Mononuclear cell (primary cell): ENCODE measurements around the gene VANGL1. TPM values are rescaled to one million over a fixed set of nuclear protein-coding genes. Genes with fewer than 3 reads are reported as not detected.

Experiments used
- H3K27me3 ChIP-seq: 2 replicates; pipeline ENCODE4 v1.6.0; 2011; ENCODE audit warnings: low read length, control low read depth; ENCODE audit not compliant: insufficient read depth
- H3K4me1 ChIP-seq: 2 replicates; pipeline ENCODE4 v1.5.1; 2011; ENCODE audit warnings: mild to moderate bottlenecking, low read length, control low read depth; ENCODE audit not compliant: insufficient read depth
- H3K4me3 ChIP-seq: 2 replicates; pipeline ENCODE4 v1.5.1; 2011; ENCODE audit warnings: mild to moderate bottlenecking, low read length, moderate library complexity
- H3K9me3 ChIP-seq: 2 replicates; pipeline ENCODE4 v1.5.1; 2011; ENCODE audit warnings: low read depth, mild to moderate bottlenecking, control low read depth, low read length
- total RNA-seq: library from RNA; depleted of rRNA; stranded (reverse); fragments of >200 nt; gene quantifications from one replicate; pipeline ENCODE4 v1.2.3, GENCODE V29; 2012

The VANGL1 gene
- total RNA-seq, 1 donor, result 1.9 TPM

GRCh38 chr1:115719285-115719684, 77.5 kb downstream of the VANGL1 start:
- H3K4me3 ChIP-seq, result no peak overlapping the region
- no peaks in the 10 kb centered on the region for H3K9me3 ChIP-seq
- no peaks in the 10 kb centered on the region for H3K27me3 ChIP-seq
- no peaks in the 10 kb centered on the region for H3K4me1 ChIP-seq

- no peaks in the 10 kb centered on the region for H3K27me3 ChIP-seq
- no peaks in the 10 kb centered on the region for H3K9me3 ChIP-seq
- H3K4me3 ChIP-seq, result no peak overlapping the region
- peaks cover 3% of the 10 kb centered on the region for H3K4me1 ChIP-seq
These were observed 80.5 kb downstream of the VANGL1 start for GRCh38 chr1:115722221-115722620.

DNA sequence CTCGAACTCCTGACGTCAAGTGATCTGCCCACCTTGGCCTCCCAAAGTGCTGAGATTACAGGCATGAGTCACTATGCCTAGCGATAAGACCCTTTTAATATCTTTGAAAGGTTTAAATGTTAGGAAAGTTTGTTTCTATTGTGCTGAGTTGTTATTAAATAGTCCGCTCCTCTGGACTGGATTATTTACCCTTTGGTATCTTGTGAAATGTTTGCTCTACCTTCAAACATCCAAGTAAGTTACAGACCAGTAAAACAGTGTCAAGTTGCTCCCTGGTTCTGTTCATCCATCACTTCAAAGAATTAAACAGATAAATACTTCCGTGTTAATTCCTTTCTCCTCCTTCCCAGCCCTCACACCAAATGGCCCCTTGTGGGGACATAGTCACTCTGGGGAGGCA, 82.0 kb downstream of the VANGL1 start:
- Histone ChIP-seq H3K9me3 (no peaks in the 10 kb centered on the region), H3K27me3 (no peaks in the 10 kb centered on the region), H3K4me1 (peaks cover 18% of the 10 kb centered on the region)

DNA sequence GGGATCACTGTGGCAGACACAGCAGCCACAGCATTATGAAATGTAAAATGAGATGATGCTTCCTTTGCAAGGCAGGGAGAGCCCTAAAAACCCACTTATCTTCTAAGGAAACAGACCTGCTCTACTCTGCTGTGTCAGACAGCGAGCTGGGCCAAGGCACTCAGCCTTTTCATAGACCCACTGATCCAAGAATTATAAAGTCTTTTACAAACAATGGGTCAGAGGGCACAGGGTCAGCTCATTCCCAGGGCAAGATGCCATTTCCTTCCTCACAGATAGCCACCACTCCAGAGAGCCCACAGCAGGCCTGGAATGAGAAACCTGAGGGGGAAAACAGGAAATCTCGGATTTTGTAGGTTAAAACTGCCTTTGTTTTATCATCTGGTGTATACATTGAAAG, 83.8 kb downstream of the VANGL1 start:
- no peaks in the 10 kb centered on the region for H3K9me3 ChIP-seq
- H3K4me3 ChIP-seq, result no peak overlapping the region
- peaks cover 35% of the 10 kb centered on the region for H3K4me1 ChIP-seq
- no peaks in the 10 kb centered on the region for H3K27me3 ChIP-seq

More for the DNA sequence above, 82.0 kb downstream of the VANGL1 start:
- no peak overlapping the region for H3K4me3 ChIP-seq

DNA sequence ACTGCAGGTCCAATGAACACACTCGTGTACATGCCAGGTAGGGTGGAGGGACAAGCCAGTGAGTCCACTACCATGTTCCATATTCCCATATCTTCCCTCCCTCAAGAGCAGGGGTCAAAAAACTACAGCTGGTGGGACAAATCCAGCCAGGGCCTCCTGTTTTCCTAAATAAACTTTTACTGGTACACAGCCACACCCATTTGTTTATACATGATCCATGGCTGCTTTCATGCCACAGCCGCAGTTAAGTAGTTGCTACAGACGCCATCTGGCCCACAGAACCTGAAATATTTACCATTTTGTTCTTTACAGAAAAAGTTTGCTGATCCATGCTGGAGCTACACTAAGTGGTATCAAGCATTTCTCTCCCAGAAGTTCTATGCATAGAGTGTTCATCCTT, 84.4 kb downstream of the VANGL1 start:
- Histone ChIP-seq H3K9me3 (no peaks in the 10 kb centered on the region), H3K4me3 (no peak overlapping the region), H3K4me1 (peaks cover 40% of the 10 kb centered on the region), H3K27me3 (no peaks in the 10 kb centered on the region)

- Histone ChIP-seq H3K4me3 (no peak overlapping the region), H3K27me3 (no peaks in the 10 kb centered on the region), H3K4me1 (peaks cover 44% of the 10 kb centered on the region), H3K9me3 (no peaks in the 10 kb centered on the region)
These were observed 84.8 kb downstream of the VANGL1 start for GRCh38 chr1:115726570-115726969.

GRCh38 chr1:115727706-115728249, 86.0 kb downstream of the VANGL1 start:
- H3K27me3 ChIP-seq, result no peaks in the 10 kb centered on the region
- no peak overlapping the region for H3K4me3 ChIP-seq
- H3K9me3 ChIP-seq, result no peaks in the 10 kb centered on the region
- peaks cover 52% of the 10 kb centered on the region for H3K4me1 ChIP-seq

- peaks cover 52% of the 10 kb centered on the region for H3K4me1 ChIP-seq
- H3K9me3 ChIP-seq, result no peaks in the 10 kb centered on the region
- H3K4me3 ChIP-seq, result no peak overlapping the region
- no peaks in the 10 kb centered on the region for H3K27me3 ChIP-seq
These were observed 86.6 kb downstream of the VANGL1 start for GRCh38 chr1:115728341-115728740.

GRCh38 chr1:115729756-115730155, 88.0 kb downstream of the VANGL1 start:
- Histone ChIP-seq H3K27me3 (no peaks in the 10 kb centered on the region), H3K9me3 (no peaks in the 10 kb centered on the region), H3K4me1 (peaks cover 52% of the 10 kb centered on the region), H3K4me3 (no peak overlapping the region)

DNA sequence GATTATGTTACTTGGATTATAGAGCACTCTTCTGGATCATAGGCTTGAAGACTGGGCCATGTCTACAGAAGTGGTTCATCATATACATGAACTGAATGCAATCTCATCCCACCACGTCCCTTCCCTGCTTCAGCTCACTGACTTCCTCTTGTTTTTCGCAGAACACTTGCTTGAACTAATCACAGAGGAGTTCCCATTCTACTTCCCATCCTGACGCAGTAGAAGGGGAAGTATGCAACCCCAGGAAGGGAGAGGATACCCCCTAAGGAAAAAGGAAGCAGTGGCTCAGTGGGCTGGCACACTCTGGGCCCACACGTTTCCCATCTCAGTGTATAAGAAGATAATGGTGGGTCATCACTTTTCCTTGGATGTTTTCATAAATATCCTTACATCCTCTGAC, 90.5 kb downstream of the VANGL1 start:
- peaks cover 48% of the 10 kb centered on the region for H3K4me1 ChIP-seq
- H3K9me3 ChIP-seq, result no peaks in the 10 kb centered on the region
- no peak overlapping the region for H3K4me3 ChIP-seq
- no peaks in the 10 kb centered on the region for H3K27me3 ChIP-seq

- H3K4me3 ChIP-seq, result no peak overlapping the region
- H3K9me3 ChIP-seq, result no peaks in the 10 kb centered on the region
- peaks cover 8% of the 10 kb centered on the region for H3K27me3 ChIP-seq
- H3K4me1 ChIP-seq, result no peaks in the 10 kb centered on the region
These were observed 99.0 kb downstream of the VANGL1 start for GRCh38 chr1:115740811-115741210.

- H3K9me3 ChIP-seq, result no peaks in the 10 kb centered on the region
- peaks cover 13% of the 10 kb centered on the region for H3K27me3 ChIP-seq
- H3K4me3 ChIP-seq, result no peak overlapping the region
- H3K4me1 ChIP-seq, result no peaks in the 10 kb centered on the region
These were observed 103.0 kb downstream of the VANGL1 start for GRCh38 chr1:115744646-115745275.

DNA sequence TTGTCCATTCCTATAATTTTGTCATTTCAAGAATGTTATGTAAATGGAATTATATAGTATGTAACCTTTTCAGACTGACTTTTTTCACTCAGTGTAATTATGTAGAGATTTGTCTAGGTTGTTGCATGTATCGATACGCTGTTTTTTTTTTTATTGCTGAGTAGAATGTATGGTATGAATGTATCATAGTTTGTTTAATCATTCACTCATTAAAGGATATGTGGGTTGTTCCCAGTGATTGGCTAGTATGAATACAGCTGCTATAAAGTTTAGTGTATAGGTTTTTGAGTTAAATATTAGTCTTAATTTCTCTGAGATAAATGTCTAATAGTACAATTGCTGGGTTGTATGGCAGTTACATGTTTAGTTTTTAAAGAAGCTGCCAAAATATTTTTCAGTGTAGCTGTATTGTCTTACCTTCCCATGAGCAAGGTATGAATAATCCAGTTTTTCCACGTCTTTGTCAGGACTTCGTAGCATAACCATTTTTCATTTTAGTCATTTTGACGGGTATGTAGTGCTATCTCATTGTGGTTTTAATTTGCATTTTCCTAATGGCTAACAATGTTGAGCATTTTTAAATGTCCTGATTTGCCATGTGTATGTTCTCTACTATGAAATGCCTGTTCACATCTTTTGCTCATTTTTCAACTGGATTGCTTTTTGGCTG, 104.4 kb downstream of the VANGL1 start:
- Histone ChIP-seq H3K9me3 (no peaks in the 10 kb centered on the region), H3K4me1 (no peaks in the 10 kb centered on the region), H3K4me3 (no peak overlapping the region), H3K27me3 (peaks cover 9% of the 10 kb centered on the region)
